ENCODE results near the gene CPHXL2. TPM values are rescaled to one million over a fixed set of nuclear protein-coding genes. Genes with fewer than 3 reads are reported as not detected.

Gene CPHXL2
- polyA plus RNA-seq, 4 donors: 0.03 TPM; not detected in 3

DNA sequence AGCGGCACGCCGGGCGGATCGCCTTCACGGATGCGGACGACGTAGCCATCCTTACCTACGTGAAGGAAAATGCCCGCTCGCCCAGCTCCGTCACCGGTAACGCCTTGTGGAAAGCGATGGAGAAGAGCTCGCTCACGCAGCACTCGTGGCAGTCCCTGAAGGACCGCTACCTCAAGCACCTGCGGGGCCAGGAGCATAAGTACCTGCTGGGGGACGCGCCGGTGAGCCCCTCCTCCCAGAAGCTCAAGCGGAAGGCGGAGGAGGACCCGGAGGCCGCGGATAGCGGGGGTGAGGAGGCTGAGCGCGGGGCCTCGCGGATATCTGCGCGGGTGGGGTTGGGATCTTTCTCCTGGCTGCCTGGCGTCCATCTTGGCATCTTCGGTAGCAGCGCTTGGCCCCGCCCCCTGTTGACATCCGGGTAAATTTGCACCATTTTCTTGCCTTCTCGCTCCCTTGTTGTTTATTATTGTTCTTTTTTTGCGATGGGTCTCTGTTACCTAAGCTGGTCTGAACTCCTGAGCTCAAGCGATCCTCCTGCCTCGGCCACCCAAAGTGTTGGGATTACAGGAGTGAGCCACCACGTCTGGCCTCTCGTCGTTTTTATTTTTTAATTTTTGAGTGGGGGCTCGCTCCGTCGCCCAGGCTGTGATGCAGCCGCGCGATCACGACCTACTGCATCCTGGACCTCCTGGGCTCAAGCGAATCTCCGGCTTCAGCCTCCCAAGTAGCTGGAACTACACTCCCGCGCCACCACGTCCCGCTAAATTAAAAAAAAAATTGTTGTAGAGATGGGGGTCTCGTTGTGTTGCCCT, 28.3 kb downstream of the CPHXL2 start:
- no peak for FAIRE-seq

GRCh38 chr16:75647492-75648264, 29.1 kb downstream of the CPHXL2 start, which contains the start of the genes KARS1 and TERF2IP:
TSS of gene KARS1 (minus strand) at chr16:75647665. CDS start at chr16:75647639, 26 bp downstream.
TSS of gene TERF2IP (plus strand) at chr16:75647773. CDS start at chr16:75647883, 110 bp downstream.
- 0 to 1% (median 0%) methylated on average over 74 to 76 of the region's 76 CpGs for WGBS, 3 donors
- peaks cover 4 to 22% (median 10%) of the 10 kb centered on the region in 3 donors for H3K4me1 ChIP-seq (ENCODE audit: control insufficient read depth in 3 of 3, insufficient read depth in 2 of 3, low read depth in 1 of 3, low read length in 2 of 3)

More for the DNA sequence above, 28.3 kb downstream of the CPHXL2 start:
- H3K36me3 ChIP-seq (ENCODE audit: control insufficient read depth in 3 of 3, insufficient read depth in 2 of 3, low read depth in 1 of 3, low read length in 3 of 3): peaks cover 0 to 15% (median 5%) of the 10 kb centered on the region in 3 donors
- H3K4me1 ChIP-seq (ENCODE audit: control insufficient read depth in 3 of 3, insufficient read depth in 2 of 3, low read depth in 1 of 3, low read length in 2 of 3): peaks cover 4 to 22% (median 13%) of the 10 kb centered on the region in 3 donors
- H3K27ac ChIP-seq (ENCODE audit: low read depth in 1 of 3, low read length in 2 of 3): peak overlapping the region; percentile 95 to 99 (median 97)
- H3K9me3 ChIP-seq (ENCODE audit: control insufficient read depth in 2 of 2, insufficient read depth in 1 of 2, low read depth in 1 of 2, low read length in 1 of 2): no peaks in the 10 kb centered on the region
- H3K27me3 ChIP-seq (ENCODE audit: control insufficient read depth in 3 of 3, insufficient read depth in 3 of 3, low read length in 3 of 3): no peaks in the 10 kb centered on the region
- H3K4me3 ChIP-seq (ENCODE audit: low read depth in 1 of 3, low read length in 3 of 3): peak overlapping the region; percentile 89 to 97 (median 95)
- 0% methylated on average over 54 to 62 of the region's 62 CpGs for WGBS, 3 donors
- peak; percentile 75 to 94 for DNase-seq

DNA sequence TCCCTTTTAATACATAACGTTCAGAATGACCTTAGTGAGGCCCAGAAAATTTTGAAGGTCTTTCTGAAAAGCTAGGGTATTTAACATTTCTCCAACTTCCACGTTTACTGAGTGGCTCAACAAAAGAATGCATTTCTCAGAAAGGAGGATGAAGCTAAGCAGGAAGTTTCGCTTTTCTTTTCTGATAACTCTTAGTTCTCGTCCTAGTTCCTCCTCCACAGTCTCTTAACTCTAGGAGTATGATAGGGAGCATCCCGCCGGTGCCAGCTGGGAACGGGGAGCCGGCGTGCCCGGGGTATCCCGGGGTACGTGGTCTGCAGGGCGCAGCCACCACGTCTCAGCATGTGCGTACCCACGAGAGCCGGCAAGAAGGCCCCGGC, 29.7 kb downstream of the CPHXL2 start:
- Histone ChIP-seq H3K4me1 (ENCODE audit: control insufficient read depth in 3 of 3, insufficient read depth in 2 of 3, low read depth in 1 of 3, low read length in 2 of 3) (peaks cover 4 to 22% (median 10%) of the 10 kb centered on the region in 3 donors), H3K27me3 (ENCODE audit: control insufficient read depth in 3 of 3, insufficient read depth in 3 of 3, low read length in 3 of 3) (no peaks in the 10 kb centered on the region), H3K27ac (ENCODE audit: low read depth in 1 of 3, low read length in 2 of 3) (peak overlapping the region; percentile 75 to 99 (median 86)), H3K4me3 (ENCODE audit: low read depth in 1 of 3, low read length in 3 of 3) (peak overlapping the region; percentile 89 to 99 (median 95)), H3K9me3 (ENCODE audit: control insufficient read depth in 2 of 2, insufficient read depth in 1 of 2, low read depth in 1 of 2, low read length in 1 of 2) (no peaks in the 10 kb centered on the region), H3K36me3 (ENCODE audit: control insufficient read depth in 3 of 3, insufficient read depth in 2 of 3, low read depth in 1 of 3, low read length in 3 of 3) (peaks cover 0 to 20% (median 5%) of the 10 kb centered on the region in 3 donors)
- no peak for DNase-seq
- FAIRE-seq: no peak
- 0% methylated on average over 18 of the region's 18 CpGs for whole genome bisulfite sequencing, 3 donors

More at GRCh38 chr16:75647492-75648264, 29.1 kb downstream of the CPHXL2 start, which contains the start of the genes KARS1 and TERF2IP:
- Histone ChIP-seq H3K36me3 (ENCODE audit: control insufficient read depth in 3 of 3, insufficient read depth in 2 of 3, low read depth in 1 of 3, low read length in 3 of 3) (peaks cover 0 to 16% (median 5%) of the 10 kb centered on the region in 3 donors), H3K9me3 (ENCODE audit: control insufficient read depth in 2 of 2, insufficient read depth in 1 of 2, low read depth in 1 of 2, low read length in 1 of 2) (no peaks in the 10 kb centered on the region), H3K27ac (ENCODE audit: low read depth in 1 of 3, low read length in 2 of 3) (peak within 1 kb of the TSS; percentile 95 to 99 (median 97)), H3K27me3 (ENCODE audit: control insufficient read depth in 3 of 3, insufficient read depth in 3 of 3, low read length in 3 of 3) (no peaks in the 10 kb centered on the region), H3K4me3 (ENCODE audit: low read depth in 1 of 3, low read length in 3 of 3) (peak within 1 kb of the TSS; percentile 89 to 99 (median 95))
- FAIRE-seq (no peak), DNase-seq (peak; percentile 95 to 97)

GRCh38 chr16:75644240-75645012, 32.4 kb downstream of the CPHXL2 start:
- WGBS, 3 donors: 82 to 83% (median 83%) methylated on average over 7 of the region's 7 CpGs
- Histone ChIP-seq H3K36me3 (ENCODE audit: control insufficient read depth in 3 of 3, insufficient read depth in 2 of 3, low read depth in 1 of 3, low read length in 3 of 3) (peaks cover 14 to 34% (median 16%) of the 10 kb centered on the region in 3 donors), H3K4me1 (ENCODE audit: control insufficient read depth in 3 of 3, insufficient read depth in 2 of 3, low read depth in 1 of 3, low read length in 2 of 3) (peaks cover 2 to 22% (median 10%) of the 10 kb centered on the region in 3 donors), H3K27me3 (ENCODE audit: control insufficient read depth in 3 of 3, insufficient read depth in 3 of 3, low read length in 3 of 3) (no peaks in the 10 kb centered on the region), H3K4me3 (ENCODE audit: low read depth in 1 of 3, low read length in 3 of 3) (no peak overlapping the region), H3K27ac (ENCODE audit: low read depth in 1 of 3, low read length in 2 of 3) (peak overlapping the region in 1 of 3 donors; percentile 4), H3K9me3 (ENCODE audit: control insufficient read depth in 2 of 2, insufficient read depth in 1 of 2, low read depth in 1 of 2, low read length in 1 of 2) (no peaks in the 10 kb centered on the region)
- DNase-seq (peak; percentile 46 to 48), FAIRE-seq (no peak)

GRCh38 chr16:75640598-75640997, 36.2 kb downstream of the CPHXL2 start:
- FAIRE-seq (no peak), DNase-seq (no peak)
- Histone ChIP-seq H3K27me3 (ENCODE audit: control insufficient read depth in 3 of 3, insufficient read depth in 3 of 3, low read length in 3 of 3) (no peaks in the 10 kb centered on the region), H3K9me3 (ENCODE audit: control insufficient read depth in 2 of 2, insufficient read depth in 1 of 2, low read depth in 1 of 2, low read length in 1 of 2) (no peaks in the 10 kb centered on the region), H3K4me3 (ENCODE audit: low read depth in 1 of 3, low read length in 3 of 3) (no peak overlapping the region), H3K27ac (ENCODE audit: low read depth in 1 of 3, low read length in 2 of 3) (no peak overlapping the region), H3K4me1 (ENCODE audit: control insufficient read depth in 3 of 3, insufficient read depth in 2 of 3, low read depth in 1 of 3, low read length in 2 of 3) (peaks cover 0 to 13% (median 3%) of the 10 kb centered on the region in 3 donors), H3K36me3 (ENCODE audit: control insufficient read depth in 3 of 3, insufficient read depth in 2 of 3, low read depth in 1 of 3, low read length in 3 of 3) (peaks cover 25 to 51% (median 27%) of the 10 kb centered on the region in 3 donors)
- 87 to 89% (median 88%) methylated on average over 6 of the region's 6 CpGs for WGBS, 3 donors

DNA sequence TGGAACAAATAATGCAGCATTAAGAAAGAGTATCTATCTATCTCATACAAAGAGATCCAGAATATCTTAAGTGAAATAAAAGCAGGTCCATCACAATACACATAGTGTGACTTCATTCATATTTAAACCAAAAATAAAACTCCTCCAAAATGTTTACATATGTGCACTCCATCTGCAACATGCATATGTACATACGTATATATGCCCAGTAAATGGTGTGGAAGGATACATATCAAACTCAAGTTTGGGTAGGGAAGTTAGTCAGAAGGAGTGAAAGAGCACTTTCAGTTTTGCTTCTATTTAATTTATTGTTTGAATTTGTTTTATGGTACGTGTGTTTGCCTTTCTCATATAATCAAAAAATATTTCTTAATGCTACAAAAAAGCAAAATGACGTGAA, 41.8 kb downstream of the CPHXL2 start:
- WGBS, 3 donors: 68 to 74% (median 69%) methylated on average over 3 of the region's 3 CpGs
- Histone ChIP-seq H3K4me3 (ENCODE audit: low read depth in 1 of 3, low read length in 3 of 3) (no peak overlapping the region), H3K36me3 (ENCODE audit: control insufficient read depth in 3 of 3, insufficient read depth in 2 of 3, low read depth in 1 of 3, low read length in 3 of 3) (peaks cover 32 to 56% (median 43%) of the 10 kb centered on the region in 3 donors), H3K27me3 (ENCODE audit: control insufficient read depth in 3 of 3, insufficient read depth in 3 of 3, low read length in 3 of 3) (no peaks in the 10 kb centered on the region), H3K27ac (ENCODE audit: low read depth in 1 of 3, low read length in 2 of 3) (no peak overlapping the region), H3K4me1 (ENCODE audit: control insufficient read depth in 3 of 3, insufficient read depth in 2 of 3, low read depth in 1 of 3, low read length in 2 of 3) (no peaks in the 10 kb centered on the region), H3K9me3 (ENCODE audit: control insufficient read depth in 2 of 2, insufficient read depth in 1 of 2, low read depth in 1 of 2, low read length in 1 of 2) (no peaks in the 10 kb centered on the region)
- FAIRE-seq (no peak), DNase-seq (no peak)

DNA sequence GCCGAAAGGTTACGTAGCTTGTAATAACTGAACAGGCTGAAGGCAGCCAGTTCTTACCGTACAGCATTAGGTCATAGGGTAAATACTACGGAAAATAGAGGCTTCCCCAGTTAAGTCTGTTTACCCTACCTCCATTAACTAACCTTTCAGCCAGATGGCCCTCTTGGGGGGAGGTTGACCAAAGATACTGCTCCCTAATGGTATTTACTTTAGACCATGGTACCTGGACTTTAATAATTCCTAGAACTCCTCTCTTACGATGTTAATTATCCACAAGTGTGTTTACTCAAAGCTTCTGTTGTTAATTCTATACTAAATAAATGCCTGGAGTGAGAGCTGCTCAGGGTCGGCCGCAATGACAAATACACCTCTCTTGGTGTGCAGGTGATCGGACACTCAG, 44.0 kb downstream of the CPHXL2 start:
- Histone ChIP-seq H3K4me1 (ENCODE audit: control insufficient read depth in 3 of 3, insufficient read depth in 2 of 3, low read depth in 1 of 3, low read length in 2 of 3) (no peaks in the 10 kb centered on the region), H3K27ac (ENCODE audit: low read depth in 1 of 3, low read length in 2 of 3) (no peak overlapping the region), H3K27me3 (ENCODE audit: control insufficient read depth in 3 of 3, insufficient read depth in 3 of 3, low read length in 3 of 3) (no peaks in the 10 kb centered on the region), H3K9me3 (ENCODE audit: control insufficient read depth in 2 of 2, insufficient read depth in 1 of 2, low read depth in 1 of 2, low read length in 1 of 2) (no peaks in the 10 kb centered on the region), H3K36me3 (ENCODE audit: control insufficient read depth in 3 of 3, insufficient read depth in 2 of 3, low read depth in 1 of 3, low read length in 3 of 3) (peaks cover 37 to 63% (median 53%) of the 10 kb centered on the region in 3 donors), H3K4me3 (ENCODE audit: low read depth in 1 of 3, low read length in 3 of 3) (no peak overlapping the region)
- FAIRE-seq (no peak), DNase-seq (no peak)
- WGBS, 3 donors: 81 to 86% (median 86%) methylated on average over 8 of the region's 8 CpGs

Data from small intestine (tissue), 7 donors.